ENCODE data around the gene GADD45B.
"Not testable (repeated sequence)": the region's sequence is repeated elsewhere in the genome, so short reads cannot be mapped to it uniquely, and the experiment has no call there.

Gene GADD45B

DNA sequence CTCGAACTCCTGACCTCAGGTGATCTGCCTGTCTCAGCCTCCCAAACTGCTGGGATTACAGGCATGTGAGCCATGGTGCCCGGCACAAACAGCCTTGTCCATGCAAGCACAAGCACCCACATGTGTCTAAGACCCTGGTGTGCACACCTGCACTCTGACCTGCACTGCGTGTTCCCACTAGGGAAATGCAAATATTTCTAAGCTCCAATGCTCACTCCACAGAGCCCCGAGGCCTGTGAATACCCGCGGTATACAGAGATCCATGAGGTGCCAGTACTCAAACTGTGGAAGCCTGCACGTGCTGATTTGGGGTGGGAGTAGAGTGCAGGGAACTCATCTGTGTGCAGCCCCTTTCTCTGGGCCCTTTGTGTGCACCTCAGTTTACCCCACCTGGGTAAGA is 14.7 kb downstream of the GADD45B start:
- no peak overlapping the region for H3K4me3 ChIP-seq (ENCODE audit: low read depth, low read length)
- TF ChIP-seq, protein P1, sequence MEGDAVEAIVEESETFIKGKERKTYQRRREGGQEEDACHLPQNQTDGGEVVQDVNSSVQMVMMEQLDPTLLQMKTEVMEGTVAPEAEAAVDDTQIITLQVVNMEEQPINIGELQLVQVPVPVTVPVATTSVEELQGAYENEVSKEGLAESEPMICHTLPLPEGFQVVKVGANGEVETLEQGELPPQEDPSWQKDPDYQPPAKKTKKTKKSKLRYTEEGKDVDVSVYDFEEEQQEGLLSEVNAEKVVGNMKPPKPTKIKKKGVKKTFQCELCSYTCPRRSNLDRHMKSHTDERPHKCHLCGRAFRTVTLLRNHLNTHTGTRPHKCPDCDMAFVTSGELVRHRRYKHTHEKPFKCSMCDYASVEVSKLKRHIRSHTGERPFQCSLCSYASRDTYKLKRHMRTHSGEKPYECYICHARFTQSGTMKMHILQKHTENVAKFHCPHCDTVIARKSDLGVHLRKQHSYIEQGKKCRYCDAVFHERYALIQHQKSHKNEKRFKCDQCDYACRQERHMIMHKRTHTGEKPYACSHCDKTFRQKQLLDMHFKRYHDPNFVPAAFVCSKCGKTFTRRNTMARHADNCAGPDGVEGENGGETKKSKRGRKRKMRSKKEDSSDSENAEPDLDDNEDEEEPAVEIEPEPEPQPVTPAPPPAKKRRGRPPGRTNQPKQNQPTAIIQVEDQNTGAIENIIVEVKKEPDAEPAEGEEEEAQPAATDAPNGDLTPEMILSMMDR (IDR thresholded peaks at IDR 0.05; ENCODE audit: low read depth, low read length, missing control alignments): no peak
- no peak for DNase-seq (ENCODE audit: low read depth)

DNA sequence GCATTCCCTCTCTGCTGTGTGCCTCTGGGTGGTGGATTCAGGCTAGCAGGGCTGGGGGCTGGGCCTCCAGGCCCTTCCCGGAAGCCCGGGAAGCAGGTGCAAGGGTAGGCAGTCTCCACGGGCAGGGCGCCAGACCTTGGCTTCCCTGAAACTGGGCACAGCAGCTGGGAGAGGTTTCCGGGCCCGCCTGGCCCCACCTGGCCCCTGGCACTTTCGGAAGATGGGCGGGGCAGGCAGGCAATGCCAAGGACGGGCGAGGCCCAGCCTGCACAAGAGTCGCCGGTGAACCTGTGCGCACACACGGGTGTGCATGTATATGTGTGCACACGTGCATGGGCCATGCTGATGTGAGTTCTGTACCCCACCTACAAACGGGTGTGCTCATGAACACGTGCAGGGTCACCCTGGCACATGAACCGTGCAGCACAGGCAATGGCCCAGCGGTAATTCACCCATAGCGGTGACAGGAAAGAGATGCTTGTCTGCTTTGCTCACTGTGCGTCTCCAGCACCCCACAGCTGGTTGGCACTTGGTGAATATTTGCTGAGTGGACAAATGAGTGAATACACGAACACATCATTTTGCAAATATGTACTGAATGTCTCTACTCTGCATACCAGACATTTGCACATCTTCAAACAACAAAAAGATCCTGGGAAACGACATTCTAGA is 15.3 kb downstream of the GADD45B start:
- no peak for DNase-seq (ENCODE audit: low read depth)
- no peak overlapping the region for H3K4me3 ChIP-seq (ENCODE audit: low read depth, low read length)
- TF ChIP-seq, protein P1 (IDR thresholded peaks at IDR 0.05; ENCODE audit: low read depth, low read length, missing control alignments): no peak

DNA sequence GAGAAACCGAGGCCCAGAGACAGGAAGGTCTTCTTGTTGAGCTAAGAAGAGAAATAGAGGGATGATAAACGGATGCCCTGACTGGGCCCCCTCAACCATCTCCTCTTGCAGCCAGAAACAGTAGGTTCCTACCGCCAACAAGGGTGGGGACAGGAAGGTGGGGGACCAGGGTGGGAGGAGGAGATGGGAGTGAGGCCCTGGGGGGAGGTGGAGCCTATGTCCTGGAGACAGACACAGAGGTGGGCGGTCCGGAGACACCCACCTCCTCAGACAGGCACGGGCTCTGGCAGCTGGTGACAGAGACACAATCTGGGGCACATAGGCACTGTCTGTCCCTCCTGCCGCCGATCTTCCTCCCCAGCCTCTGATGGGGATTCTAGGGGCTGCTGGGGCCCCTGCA is 16.9 kb downstream of the GADD45B start:
- TF ChIP-seq, protein P1 (IDR thresholded peaks at IDR 0.05; ENCODE audit: low read depth, low read length, missing control alignments): no peak
- H3K4me3 ChIP-seq (ENCODE audit: low read depth, low read length): no peak overlapping the region
- DNase-seq (ENCODE audit: low read depth): no peak

DNA sequence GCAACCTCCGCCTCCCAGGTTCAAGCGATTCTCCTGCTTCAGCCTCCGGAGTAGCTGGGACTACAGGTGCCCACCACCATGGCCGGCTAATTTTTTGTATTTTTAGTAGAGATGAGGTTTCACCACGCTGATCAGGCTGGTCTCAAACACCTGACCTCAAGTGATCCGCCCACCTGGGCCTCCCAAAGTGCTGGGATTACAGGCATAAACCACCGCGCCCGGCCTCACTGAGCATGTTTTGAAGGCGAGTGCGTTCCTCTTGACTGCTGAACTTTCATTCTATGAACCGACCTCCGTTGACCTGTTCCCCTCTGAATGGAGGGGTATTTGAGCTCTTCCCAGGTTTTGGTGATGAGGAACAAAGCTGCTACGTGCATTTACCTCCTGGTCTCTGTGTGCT is 17.5 kb downstream of the GADD45B start:
- H3K4me3 ChIP-seq (ENCODE audit: low read depth, low read length); DNase-seq (ENCODE audit: low read depth): not testable (repeated sequence)

DNA sequence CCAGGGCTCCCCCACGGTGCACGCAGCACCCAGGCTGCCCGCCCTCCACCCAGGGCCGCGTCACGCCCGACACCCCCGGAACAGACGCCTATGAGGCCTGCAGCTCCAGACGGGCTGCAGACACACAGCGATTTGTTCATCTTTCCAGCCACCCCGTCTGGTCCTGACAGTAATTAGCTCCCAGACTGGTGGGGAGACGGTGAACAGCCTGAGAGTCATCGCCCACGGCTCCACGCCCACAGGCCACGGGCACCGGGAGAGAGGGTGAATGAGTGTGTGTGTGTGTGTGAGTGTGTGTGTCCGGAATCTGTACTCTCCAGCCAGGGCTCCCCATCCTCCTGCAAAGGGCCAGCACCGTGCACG is 18.1 kb downstream of the GADD45B start:
- DNase-seq (ENCODE audit: low read depth): no peak
- no peak overlapping the region for H3K4me3 ChIP-seq (ENCODE audit: low read depth, low read length)
- TF ChIP-seq, protein P1 (IDR thresholded peaks at IDR 0.05; ENCODE audit: low read depth, low read length, missing control alignments): no peak

DNA sequence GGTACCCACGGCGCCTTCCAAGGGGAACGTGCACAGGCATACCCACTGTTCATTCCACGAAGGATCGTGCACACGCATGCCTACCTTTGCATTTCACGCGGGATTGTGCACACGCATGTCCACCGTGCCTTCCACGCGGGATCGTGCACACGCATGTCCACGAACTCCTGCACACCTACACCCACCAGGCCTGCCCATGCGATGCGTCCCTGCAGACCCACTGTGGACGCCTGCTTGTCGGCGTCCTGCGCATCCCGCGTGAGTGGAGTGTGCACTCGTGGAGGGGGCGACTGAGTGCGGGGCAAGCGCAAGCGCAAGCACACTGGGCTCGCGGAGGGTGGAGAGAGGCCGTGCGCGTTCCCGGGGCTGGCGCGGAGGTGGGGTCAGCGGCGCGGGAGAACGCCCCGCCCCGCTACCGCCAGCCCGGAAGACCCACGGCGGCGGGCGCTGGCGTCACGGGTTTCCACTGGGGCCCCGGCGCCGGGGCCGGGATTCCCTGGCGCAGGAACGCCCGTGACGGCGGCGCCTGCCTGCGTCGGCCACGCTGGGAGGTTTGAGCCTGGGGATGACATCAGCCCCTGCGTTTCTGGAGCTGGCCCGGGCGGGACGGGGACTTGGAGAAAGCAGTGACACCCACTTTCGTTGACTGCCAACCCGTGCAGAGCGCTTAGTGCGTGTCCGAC is 18.7 kb downstream of the GADD45B start:
- no peak for DNase-seq (ENCODE audit: low read depth)
- TF ChIP-seq, protein P1 (IDR thresholded peaks at IDR 0.05; ENCODE audit: low read depth, low read length, missing control alignments): no peak
- peak overlapping the region; percentile 56 for H3K4me3 ChIP-seq (ENCODE audit: low read depth, low read length)

DNA sequence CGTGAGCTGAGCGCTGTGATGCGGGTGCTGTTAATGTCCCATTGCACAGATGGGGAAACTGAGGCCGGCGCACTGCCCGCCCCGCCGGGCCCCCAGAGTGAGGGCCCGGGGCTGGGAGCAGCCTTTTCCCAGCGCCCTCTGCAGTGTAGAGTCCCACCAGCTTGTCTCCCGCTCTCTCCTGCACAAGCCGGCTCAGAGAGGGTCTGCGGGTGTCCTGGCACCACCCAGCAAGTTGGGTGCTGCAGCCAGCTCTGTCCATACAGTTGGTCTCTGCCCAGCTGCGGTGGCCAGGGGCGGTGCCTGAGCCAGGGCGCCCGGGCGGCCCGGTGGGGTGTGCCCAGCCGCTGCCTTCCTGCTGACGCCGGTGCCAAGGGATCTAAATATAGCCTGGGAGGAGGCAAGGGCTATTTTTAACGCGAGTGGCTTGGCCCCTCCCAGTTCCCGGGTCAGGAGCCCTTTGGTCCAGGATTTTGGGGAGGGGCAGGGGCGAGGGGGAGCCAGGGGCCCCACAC is 19.3 kb downstream of the GADD45B start:
- TF ChIP-seq, protein P1 (IDR thresholded peaks at IDR 0.05; ENCODE audit: low read depth, low read length, missing control alignments): no peak
- DNase-seq (ENCODE audit: low read depth): no peak
- peak overlapping the region; percentile 56 for H3K4me3 ChIP-seq (ENCODE audit: low read depth, low read length)
